Aorta (tissue), 5 donors: ENCODE results near the gene APEH. TPM values are rescaled to one million over a fixed set of nuclear protein-coding genes. Genes with fewer than 3 reads are reported as not detected.

Experiments
- ATAC-seq: fragments of 200-7000 bp; cut with Tn5 transposase; one replicate; pipeline ENCODE4 v1.9.1; 2022; ENCODE audit warnings: moderate library complexity; ENCODE audit not compliant: low FRiP score
- DNase-seq, 2 donors: peaks; one replicate each; pipeline ENCODE4 v3.0.0-alpha.2; 2020
- H3K27ac ChIP-seq, 2 donors: one replicate each; pipeline ENCODE4 v1.5.1; 2013; ENCODE audit warnings: low read length in 2 of 2, mild to moderate bottlenecking in 2 of 2, moderate library complexity in 2 of 2, control low read depth in 1 of 2, inconsistent platforms in 1 of 2, low read depth in 1 of 2
- H3K27me3 ChIP-seq, 2 donors: one replicate each; pipeline ENCODE4 v1.6.1; 2013; ENCODE audit warnings: control low read depth in 1 of 2, low read length in 1 of 2, mild to moderate bottlenecking in 1 of 2, moderate library complexity in 1 of 2; ENCODE audit not compliant: insufficient read depth in 2 of 2, control insufficient read depth in 1 of 2
- H3K36me3 ChIP-seq, 2 donors: one replicate each; pipeline ENCODE4 v1.6.1; 2013; ENCODE audit warnings: control low read depth in 1 of 2, low read length in 1 of 2, mild to moderate bottlenecking in 1 of 2; ENCODE audit not compliant: insufficient read depth in 2 of 2, control insufficient read depth in 1 of 2
- H3K4me1 ChIP-seq, 2 donors: one replicate each; pipeline ENCODE4 v1.6.1; 2013; ENCODE audit warnings: low read length in 2 of 2, control low read depth in 1 of 2, mild to moderate bottlenecking in 1 of 2, moderate library complexity in 1 of 2; ENCODE audit not compliant: insufficient read depth in 2 of 2, control insufficient read depth in 1 of 2
- H3K4me3 ChIP-seq, 2 donors: one replicate each; pipeline ENCODE4 v1.5.1; 2013; ENCODE audit warnings: low read length in 2 of 2, control low read depth in 1 of 2, mild to moderate bottlenecking in 1 of 2
- H3K9me3 ChIP-seq: one replicate; pipeline ENCODE4 v1.6.1; 2013; ENCODE audit warnings: mild to moderate bottlenecking, low read length; ENCODE audit not compliant: control insufficient read depth
- WGBS, 2 donors: extraction: QIAGEN DNeasy Blood & Tissue Kit; methylation state at CpG; one replicate each; pipeline ENCODE4 v1.1.7; 2013; 5-methylcytosine and 5-hydroxymethylcytosine counted together
- intact Hi-C, 2 donors: fragments of 100-400 bp; cut with DNase I; formaldehyde crosslinking; loops; one replicate each; pipeline versions ENCODE4 v1.14.2 to v1.15.0; 2022
- polyA plus RNA-seq, 2 donors: library from polyadenylated mRNA; stranded (reverse); fragments of 200-250 nt; gene quantifications; one replicate each; pipeline ENCODE4 v1.2.3, GENCODE V29; 2013
- total RNA-seq, 2 donors: library from RNA; stranded (reverse); fragmentation: NEBNext Ultra II Directional; extraction: Animal tissue kit (Norgen Biotek cat#: 25700); gene quantifications; one replicate each; pipeline ENCODE4 v1.2.1, GENCODE V29; 2021
- donor health status: healthy with polysubstance abuse.
- donor health status: Bipolar disorder and iron deficiency.
- donor health status: DM: no; HTN: no; CAD: no.
- donor health status: DM: no; HTN: no; CAD: no.
- donor health status: DM: yes; HTN: yes; CAD: no.

Gene APEH
- total and polyA plus RNA-seq, 4 donors, result 30.3 to 53.6 (median 49.4) TPM

- 88 to 90% methylated on average over 11 of the region's 11 CpGs for WGBS, 2 donors
- H3K27ac ChIP-seq, result no peak overlapping the region
- intact Hi-C loops, result loop anchor here in 1 of 2 donors (10.0 kb wide), 1 partner anchor 59 kb away; the partner anchor contains the start of gene IP6K1
Measured at GRCh38 chr3:49725906-49726681, 51.9 kb downstream of the APEH start.

GRCh38 chr3:49727154-49727923 is 53.2 kb downstream of the APEH start:
- Histone ChIP-seq H3K9me3 (no peaks in the 10 kb centered on the region), H3K4me1 (no peaks in the 10 kb centered on the region), H3K36me3 (peaks cover 0 to 11% of the 10 kb centered on the region in 2 donors), H3K27me3 (no peaks in the 10 kb centered on the region), H3K27ac (no peak overlapping the region), H3K4me3 (no peak overlapping the region)
- 91% methylated on average over 19 of the region's 19 CpGs for WGBS, 2 donors
- intact Hi-C loops, result loop anchor here in 1 of 2 donors (10.0 kb wide), 1 partner anchor 57 kb away; the partner anchor contains the start of gene IP6K1
- DNase-seq (no peak), ATAC-seq (no peak)

More at GRCh38 chr3:49725906-49726681, 51.9 kb downstream of the APEH start:
- Histone ChIP-seq H3K9me3 (no peaks in the 10 kb centered on the region), H3K4me3 (no peak overlapping the region), H3K4me1 (no peaks in the 10 kb centered on the region), H3K36me3 (peaks cover 0 to 11% of the 10 kb centered on the region in 2 donors), H3K27me3 (no peaks in the 10 kb centered on the region)
- ATAC-seq (no peak), DNase-seq (no peak)

GRCh38 chr3:49727924-49728361 is 53.8 kb downstream of the APEH start:
- H3K27me3 ChIP-seq, result no peaks in the 10 kb centered on the region
- intact Hi-C loops, result loop anchor here in 1 of 2 donors (10.0 kb wide), 1 partner anchor 57 kb away; the partner anchor contains the start of gene IP6K1
- DNase-seq (no peak), ATAC-seq (no peak)
- H3K9me3 ChIP-seq, result no peaks in the 10 kb centered on the region
- WGBS, 2 donors, result 92 to 93% methylated on average over 15 of the region's 15 CpGs
- H3K27ac ChIP-seq, result no peak overlapping the region
- H3K4me3 ChIP-seq, result no peak overlapping the region
- peaks cover 0 to 14% of the 10 kb centered on the region in 2 donors for H3K36me3 ChIP-seq
- no peaks in the 10 kb centered on the region for H3K4me1 ChIP-seq

GRCh38 chr3:49729966-49730609 is 55.9 kb downstream of the APEH start:
- intact Hi-C loops, result loop anchor here in 1 of 2 donors (10.0 kb wide), 1 partner anchor 55 kb away; the partner anchor contains the start of gene IP6K1

GRCh38 chr3:49732597-49732996 is 58.4 kb downstream of the APEH start:
- Histone ChIP-seq H3K4me3 (no peak overlapping the region), H3K9me3 (no peaks in the 10 kb centered on the region), H3K27me3 (no peaks in the 10 kb centered on the region), H3K36me3 (peaks cover 0 to 8% of the 10 kb centered on the region in 2 donors), H3K27ac (no peak overlapping the region), H3K4me1 (no peaks in the 10 kb centered on the region)
- ATAC-seq, result no peak
- WGBS, 2 donors, result 87 to 91% methylated on average over 11 of the region's 11 CpGs
- no peak for DNase-seq
- intact Hi-C loops, result no loop called here

More at GRCh38 chr3:49729966-49730609, 55.9 kb downstream of the APEH start:
- H3K4me3 ChIP-seq, result no peak overlapping the region
- H3K27me3 ChIP-seq, result no peaks in the 10 kb centered on the region
- peaks cover 0 to 14% of the 10 kb centered on the region in 2 donors for H3K36me3 ChIP-seq
- WGBS, 2 donors, result 97% methylated on average over 4 of the region's 4 CpGs
- H3K27ac ChIP-seq, result no peak overlapping the region
- H3K4me1 ChIP-seq, result no peaks in the 10 kb centered on the region
- no peak for ATAC-seq
- no peak for DNase-seq
- no peaks in the 10 kb centered on the region for H3K9me3 ChIP-seq

- Histone ChIP-seq H3K36me3 (peaks cover 0 to 7% of the 10 kb centered on the region in 2 donors), H3K4me1 (no peaks in the 10 kb centered on the region), H3K27ac (no peak overlapping the region), H3K27me3 (no peaks in the 10 kb centered on the region), H3K9me3 (no peaks in the 10 kb centered on the region), H3K4me3 (no peak overlapping the region)
- ATAC-seq (no peak), DNase-seq (no peak)
- WGBS, 2 donors, result 94 to 96% methylated on average over 1 of the region's 1 CpG
- intact Hi-C loops, result no loop called here
Measured at GRCh38 chr3:49733551-49733950, 59.4 kb downstream of the APEH start.

Other genes with a start within 250 kb of the APEH start
- 10 to 100 TPM; 10.7 to 25.6 TPM for gene NICN1, start 245.0 kb upstream of the APEH start, total RNA-seq
- 10 to 100 TPM in 1 of 2 donors, 1 to 10 TPM in 1; 5.5 to 23.4 TPM for gene NICN1, start 245.0 kb upstream of the APEH start, polyA plus RNA-seq
- 10 to 100 TPM; 70.3 to 87.4 TPM for gene DAG1, start 204.1 kb upstream of the APEH start, total RNA-seq
- 10 to 100 TPM; 15.3 to 25.3 TPM for gene DAG1, start 204.1 kb upstream of the APEH start, polyA plus RNA-seq
- under 1 TPM; 0.42 to 0.75 TPM for gene BSN, start 119.9 kb upstream of the APEH start, total RNA-seq
- gene BSN, start 119.9 kb upstream of the APEH start, polyA plus RNA-seq, result under 1 TPM in 1 of 2 donors, not detected in 1; 0.08 TPM
- 10 to 100 TPM in 1 of 2 donors, 1 to 10 TPM in 1; 5.3 to 16.9 TPM for gene MST1, start 15.1 kb downstream of the APEH start, total RNA-seq
- gene MST1, start 15.1 kb downstream of the APEH start, polyA plus RNA-seq, result 10 to 100 TPM in 1 of 2 donors, 1 to 10 TPM in 1; 4.5 to 64.7 TPM
- 10 to 100 TPM; 34.7 to 38.1 TPM for gene RNF123, start 15.2 kb downstream of the APEH start, total RNA-seq
- gene RNF123, start 15.2 kb downstream of the APEH start, polyA plus RNA-seq, result 10 to 100 TPM; 12.5 to 29.8 TPM
- not detected for gene AMIGO3, start 45.3 kb downstream of the APEH start, total RNA-seq
- 1 to 10 TPM in 1 of 2 donors, not detected in 1; 1.1 TPM for gene AMIGO3, start 45.3 kb downstream of the APEH start, polyA plus RNA-seq
- 10 to 100 TPM; 29.2 to 39.6 TPM for gene GMPPB, start 49.6 kb downstream of the APEH start, total RNA-seq
- 10 to 100 TPM; 13.4 to 24.6 TPM for gene GMPPB, start 49.6 kb downstream of the APEH start, polyA plus RNA-seq
- 10 to 100 TPM; 36.5 to 40.2 TPM for gene IP6K1, start 112.2 kb downstream of the APEH start, total RNA-seq
- gene IP6K1, start 112.2 kb downstream of the APEH start, polyA plus RNA-seq, result 10 to 100 TPM in 1 of 2 donors, 1 to 10 TPM in 1; 9.4 to 19.5 TPM
- 1 to 10 TPM in 1 of 2 donors, under 1 TPM in 1; 0.26 to 1.1 TPM for gene CDHR4, start 125.5 kb downstream of the APEH start, total RNA-seq
- gene CDHR4, start 125.5 kb downstream of the APEH start, polyA plus RNA-seq, result 1 to 10 TPM in 1 of 2 donors, not detected in 1; 5.0 TPM
- 1 to 10 TPM; 5.5 to 8.8 TPM for gene INKA1, start 128.9 kb downstream of the APEH start, total RNA-seq
- 10 to 100 TPM; 12.1 to 12.2 TPM for gene INKA1, start 128.9 kb downstream of the APEH start, polyA plus RNA-seq
- 100 to 1,000 TPM in 1 of 2 donors, 10 to 100 TPM in 1; 45.2 to 102 TPM for gene UBA7, start 139.6 kb downstream of the APEH start, total RNA-seq
- gene UBA7, start 139.6 kb downstream of the APEH start, polyA plus RNA-seq, result 100 to 1,000 TPM in 1 of 2 donors, 10 to 100 TPM in 1; 34.7 to 199 TPM
- gene TRAIP, start 182.2 kb downstream of the APEH start, total RNA-seq, result 1 to 10 TPM in 1 of 2 donors, under 1 TPM in 1; 0.94 to 2.6 TPM
- gene TRAIP, start 182.2 kb downstream of the APEH start, polyA plus RNA-seq, result 1 to 10 TPM in 1 of 2 donors, under 1 TPM in 1; 0.63 to 3.1 TPM
- gene CAMKV, start 195.6 kb downstream of the APEH start, total RNA-seq, result not detected
- not detected for gene CAMKV, start 195.6 kb downstream of the APEH start, polyA plus RNA-seq
- gene MST1R, start 229.5 kb downstream of the APEH start, total RNA-seq, result 10 to 100 TPM in 1 of 2 donors, 1 to 10 TPM in 1; 2.7 to 13.1 TPM
- gene MST1R, start 229.5 kb downstream of the APEH start, polyA plus RNA-seq, result 1 to 10 TPM; 7.4 to 7.6 TPM